ENCODE results near the gene STX17. TPM values are rescaled to one million over a fixed set of nuclear protein-coding genes. Genes with fewer than 3 reads are reported as not detected.
"Not testable (repeated sequence)": the region's sequence is repeated elsewhere in the genome, so short reads cannot be mapped to it uniquely, and the experiment has no call there.

Gene STX17
- total and polyA plus RNA-seq, 2 experiments from 2014 or later, result 16.9 to 17.0 TPM

DNA sequence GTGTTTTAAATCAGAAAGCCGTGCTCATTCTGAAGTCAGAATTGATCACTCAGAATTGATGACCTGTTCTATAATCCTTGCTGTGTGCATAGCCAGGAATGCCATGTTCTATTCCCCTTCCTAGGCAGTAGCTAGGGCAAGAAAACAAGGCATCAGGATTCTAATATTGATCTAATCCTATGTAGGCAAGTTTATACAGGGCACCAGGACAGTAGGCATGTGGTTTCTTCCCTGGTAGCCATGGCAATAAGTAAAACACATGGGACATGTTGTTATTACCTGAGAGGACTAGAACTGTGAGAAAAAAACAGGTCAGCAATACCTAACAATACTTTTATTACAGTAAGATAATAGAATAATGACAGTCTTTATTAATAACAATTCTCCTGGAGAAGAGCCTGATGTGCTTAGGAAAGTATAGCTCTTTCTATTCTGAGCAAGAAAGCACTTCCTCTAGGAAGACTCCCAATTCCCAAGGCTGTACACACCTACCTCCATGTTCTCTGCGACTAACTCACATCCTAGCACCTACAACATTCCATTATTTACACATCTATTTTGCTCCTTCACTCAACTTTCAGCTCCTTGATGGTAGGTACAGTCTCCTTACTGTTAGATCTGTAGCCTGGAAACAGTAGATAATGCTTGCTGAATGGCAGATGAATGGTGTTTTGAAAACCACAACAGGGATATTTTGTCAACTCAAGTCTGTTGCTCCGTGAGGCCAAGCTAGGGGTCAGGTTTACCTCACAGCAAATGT is 70.8 kb downstream of the STX17 start:
- no peak overlapping the region for H2AFZ ChIP-seq
- in situ Hi-C loops (cut with MboI), result no loop called here
- WGBS, 2 experiments (ENCODE audit: low coverage in 1 of 2, low lambda C conversion rate in 2 of 2, missing lambda C conversion rate in 2 of 2), result 86 to 92% methylated on average over 3 of the region's 3 CpGs
- no peak overlapping the region for H3K27ac ChIP-seq
- H4K20me1 ChIP-seq (ENCODE audit: insufficient read depth), result no peaks in the 10 kb centered on the region
- no peaks in the 10 kb centered on the region for H3K27me3 ChIP-seq (replicated peaks; ENCODE audit: insufficient read depth)
- H3K9ac ChIP-seq, result no peak overlapping the region
- H3K36me3 ChIP-seq (ENCODE audit: low read depth), result no peaks in the 10 kb centered on the region
- TF ChIP-seq EZH2 (IDR thresholded peaks at IDR 0.05; ENCODE audit: insufficient read depth, poor library complexity, severe bottlenecking) (no peak), EZH2phosphoT487 (IDR thresholded peaks at IDR 0.05; ENCODE audit: insufficient read depth, low read depth) (no peak)
- H3K4me1 ChIP-seq (ENCODE audit: insufficient read depth), result no peaks in the 10 kb centered on the region
- no peak for DNase-seq
- H3K79me2 ChIP-seq (ENCODE audit: insufficient read depth), result no peaks in the 10 kb centered on the region
- H3K9me3 ChIP-seq (ENCODE audit: low read depth), result no peaks in the 10 kb centered on the region
- H3K9me2 ChIP-seq (ENCODE audit: insufficient read depth), result no peaks in the 10 kb centered on the region
- no peaks in the 10 kb centered on the region for H3F3A ChIP-seq (ENCODE audit: insufficient read depth)
- no peak overlapping the region for H3K4me2 ChIP-seq (ENCODE audit: unreplicated experiment)
- H3K4me3 ChIP-seq, result no peak overlapping the region

DNA sequence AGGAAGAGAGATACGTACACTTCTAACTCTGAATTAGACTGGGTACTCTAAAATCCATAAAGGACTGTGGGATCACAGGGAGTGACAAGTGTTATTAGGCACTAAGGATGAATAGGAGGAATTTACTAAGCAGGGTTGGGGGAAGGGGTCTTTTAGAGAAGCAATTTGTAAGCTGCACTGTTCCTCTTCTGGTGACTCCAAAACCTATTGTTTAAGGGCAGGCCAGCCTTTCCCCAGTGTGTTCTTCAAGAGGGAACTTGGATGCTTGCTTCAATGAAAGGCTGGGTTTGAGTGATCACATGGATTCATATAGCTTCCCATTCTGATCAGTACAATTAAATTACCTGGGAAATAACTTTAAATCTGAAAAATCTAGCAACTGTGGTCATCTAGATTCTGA is 71.8 kb downstream of the STX17 start:
- in situ Hi-C loops (cut with MboI), result no loop called here
- H3K27ac ChIP-seq, result no peak overlapping the region

DNA sequence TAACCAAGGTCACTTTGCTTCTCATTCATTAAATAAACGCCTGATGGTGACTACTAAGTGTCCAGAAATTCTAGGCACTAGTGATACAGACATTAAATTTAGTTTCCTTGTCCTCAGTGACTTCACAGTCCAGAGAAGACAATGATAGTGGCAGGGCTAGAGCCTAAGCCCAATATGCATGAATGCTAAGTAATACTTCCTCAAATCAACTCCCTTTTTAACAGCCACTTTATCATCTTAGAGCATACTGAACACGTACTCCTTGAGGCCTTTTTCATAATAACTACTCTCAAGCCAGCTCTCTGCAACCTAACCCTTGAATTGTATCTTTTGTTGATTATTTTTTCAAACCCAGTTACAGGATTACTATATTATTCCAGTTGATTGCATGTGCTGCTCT is 74.1 kb downstream of the STX17 start:
- no peaks in the 10 kb centered on the region for H4K20me1 ChIP-seq (ENCODE audit: insufficient read depth)
- TF ChIP-seq EZH2 (IDR thresholded peaks at IDR 0.05; ENCODE audit: insufficient read depth, poor library complexity, severe bottlenecking) (no peak), EZH2phosphoT487 (IDR thresholded peaks at IDR 0.05; ENCODE audit: insufficient read depth, low read depth) (no peak)
- H3K4me1 ChIP-seq (ENCODE audit: insufficient read depth), result no peaks in the 10 kb centered on the region
- H3K36me3 ChIP-seq (ENCODE audit: low read depth), result no peaks in the 10 kb centered on the region
- H3K9ac ChIP-seq, result no peak overlapping the region
- H2AFZ ChIP-seq, result no peak overlapping the region
- H3K27me3 ChIP-seq (replicated peaks; ENCODE audit: insufficient read depth), result no peaks in the 10 kb centered on the region
- H3K27ac ChIP-seq, result no peak overlapping the region
- 94 to 96% methylated on average over 2 of the region's 2 CpGs for WGBS, 2 experiments (ENCODE audit: low coverage in 1 of 2, low lambda C conversion rate in 2 of 2, missing lambda C conversion rate in 2 of 2)
- H3K9me2 ChIP-seq (ENCODE audit: insufficient read depth), result no peaks in the 10 kb centered on the region
- no peaks in the 10 kb centered on the region for H3K79me2 ChIP-seq (ENCODE audit: insufficient read depth)
- DNase-seq, result no peak
- H3K4me3 ChIP-seq, result no peak overlapping the region
- no peaks in the 10 kb centered on the region for H3K9me3 ChIP-seq (ENCODE audit: low read depth)
- no peaks in the 10 kb centered on the region for H3F3A ChIP-seq (ENCODE audit: insufficient read depth)
- in situ Hi-C loops (cut with MboI), result no loop called here
- H3K4me2 ChIP-seq (ENCODE audit: unreplicated experiment), result no peak overlapping the region

More for the DNA sequence above, 71.8 kb downstream of the STX17 start:
- Histone ChIP-seq H3K9ac (no peak overlapping the region), H4K20me1 (ENCODE audit: insufficient read depth) (no peaks in the 10 kb centered on the region), H3K79me2 (ENCODE audit: insufficient read depth) (no peaks in the 10 kb centered on the region), H2AFZ (no peak overlapping the region), H3K27me3 (replicated peaks; ENCODE audit: insufficient read depth) (no peaks in the 10 kb centered on the region), H3K36me3 (ENCODE audit: low read depth) (no peaks in the 10 kb centered on the region), H3F3A (ENCODE audit: insufficient read depth) (no peaks in the 10 kb centered on the region), H3K4me1 (ENCODE audit: insufficient read depth) (no peaks in the 10 kb centered on the region), H3K9me2 (ENCODE audit: insufficient read depth) (no peaks in the 10 kb centered on the region), H3K4me3 (no peak overlapping the region), H3K9me3 (ENCODE audit: low read depth) (no peaks in the 10 kb centered on the region), H3K4me2 (ENCODE audit: unreplicated experiment) (no peak overlapping the region)
- DNase-seq, result no peak
- 100% methylated on average over 1 of the region's 1 CpG for WGBS, 2 experiments (ENCODE audit: low coverage in 1 of 2, low lambda C conversion rate in 2 of 2, missing lambda C conversion rate in 2 of 2)
- no peak for TF ChIP-seq EZH2phosphoT487 (IDR thresholded peaks at IDR 0.05; ENCODE audit: insufficient read depth, low read depth)
- TF ChIP-seq EZH2 (IDR thresholded peaks at IDR 0.05; ENCODE audit: insufficient read depth, poor library complexity, severe bottlenecking), result no peak

DNA sequence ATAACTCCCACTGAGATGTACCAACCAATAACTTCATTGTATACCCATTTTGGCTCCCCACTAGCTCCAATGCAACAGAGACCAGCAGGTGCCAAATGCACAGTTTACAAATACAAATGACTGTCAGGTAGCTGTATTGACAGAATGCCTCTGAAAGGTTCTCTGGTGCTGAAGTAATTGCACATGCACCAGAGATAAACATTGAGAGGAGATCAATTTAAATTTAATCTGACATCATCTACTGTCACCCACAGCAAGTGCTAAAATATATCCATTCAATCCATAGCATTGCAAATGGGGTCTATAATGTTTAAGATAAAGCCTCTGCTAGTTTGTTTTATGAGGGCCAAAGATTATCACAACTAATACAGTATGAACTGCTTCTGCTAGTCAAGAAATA is 80.2 kb downstream of the STX17 start:
- Histone ChIP-seq H3K9ac (no peak overlapping the region), H4K20me1 (ENCODE audit: insufficient read depth) (no peaks in the 10 kb centered on the region), H3K9me3 (ENCODE audit: low read depth) (no peaks in the 10 kb centered on the region), H3F3A (ENCODE audit: insufficient read depth) (no peaks in the 10 kb centered on the region), H2AFZ (no peak overlapping the region), H3K4me3 (no peak overlapping the region), H3K4me1 (ENCODE audit: insufficient read depth) (no peaks in the 10 kb centered on the region), H3K36me3 (ENCODE audit: low read depth) (no peaks in the 10 kb centered on the region), H3K4me2 (ENCODE audit: unreplicated experiment) (no peak overlapping the region), H3K79me2 (ENCODE audit: insufficient read depth) (no peaks in the 10 kb centered on the region; the same call in 1 of the 2 replicates), H3K9me2 (ENCODE audit: insufficient read depth) (no peaks in the 10 kb centered on the region), H3K27ac (no peak overlapping the region), H3K27me3 (replicated peaks; ENCODE audit: insufficient read depth) (no peaks in the 10 kb centered on the region)
- in situ Hi-C loops (cut with MboI), result no loop called here
- DNase-seq, result no peak
- TF ChIP-seq EZH2 (IDR thresholded peaks at IDR 0.05; ENCODE audit: insufficient read depth, poor library complexity, severe bottlenecking) (no peak), EZH2phosphoT487 (IDR thresholded peaks at IDR 0.05; ENCODE audit: insufficient read depth, low read depth) (no peak)

DNA sequence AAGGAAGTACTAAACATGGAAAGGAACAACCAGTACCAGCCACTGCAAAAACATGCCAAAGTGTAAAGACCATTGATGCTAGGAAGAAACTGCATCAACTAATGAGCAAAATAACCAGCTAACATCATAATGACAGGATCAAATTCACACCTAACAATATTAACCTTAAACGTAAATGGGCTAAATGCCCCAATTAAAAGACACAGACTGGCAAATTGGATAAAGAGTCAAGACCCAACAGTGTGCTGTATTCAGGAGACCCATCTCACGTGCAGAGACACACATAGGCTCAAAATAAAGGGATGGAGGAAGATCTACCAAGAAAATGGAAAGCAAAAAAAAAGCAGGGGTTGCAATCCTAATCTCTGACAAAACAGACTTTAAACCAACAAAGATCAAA is 84.1 kb downstream of the STX17 start:
- H3F3A ChIP-seq (ENCODE audit: insufficient read depth); H3K27ac ChIP-seq; H3K9ac ChIP-seq; H3K4me3 ChIP-seq; DNase-seq; H3K4me1 ChIP-seq (ENCODE audit: insufficient read depth); H3K9me2 ChIP-seq (ENCODE audit: insufficient read depth); H3K9me3 ChIP-seq (ENCODE audit: low read depth); H3K36me3 ChIP-seq (ENCODE audit: low read depth); in situ Hi-C loops (cut with MboI); H2AFZ ChIP-seq; H4K20me1 ChIP-seq (ENCODE audit: insufficient read depth); H3K27me3 ChIP-seq (replicated peaks; ENCODE audit: insufficient read depth); H3K79me2 ChIP-seq (ENCODE audit: insufficient read depth); H3K4me2 ChIP-seq (ENCODE audit: unreplicated experiment): not testable (repeated sequence)
- 74 to 79% methylated on average over 2 of the region's 2 CpGs for WGBS, 2 experiments (ENCODE audit: low coverage in 1 of 2, low lambda C conversion rate in 2 of 2, missing lambda C conversion rate in 2 of 2)
